ENCODE data around the gene NAA10. TPM values are rescaled to one million over a fixed set of nuclear protein-coding genes. Genes with fewer than 3 reads are reported as not detected.

The NAA10 gene
- total RNA-seq, 1 donor from 2014 or later, result 80.6 TPM

DNA sequence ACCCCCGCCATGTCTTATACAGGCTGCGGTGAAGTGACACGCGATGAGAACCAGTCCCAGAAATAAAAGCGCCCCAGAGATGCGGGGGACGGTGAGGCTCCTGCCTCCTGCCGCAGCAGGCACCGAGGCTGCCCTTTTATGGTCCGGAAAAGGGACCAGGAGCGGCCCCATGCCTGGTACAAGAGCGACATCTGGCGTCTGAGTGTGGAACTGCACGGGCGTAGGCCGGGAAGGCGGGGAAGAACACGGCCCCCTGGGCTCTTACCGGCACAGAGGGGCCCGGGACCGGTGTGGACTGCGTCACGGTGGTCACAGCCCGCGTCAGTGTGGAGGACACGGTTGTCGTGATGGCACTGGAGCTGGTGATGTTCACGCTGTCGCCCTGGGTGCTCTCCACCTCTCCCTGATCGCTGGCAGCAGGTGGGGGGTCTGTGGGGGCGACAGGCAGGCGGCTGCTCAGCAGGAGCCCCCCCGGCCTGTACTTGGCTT lies 18.5 kb upstream of the NAA10 start:
- ATAC-seq (peak; percentile 69), DNase-seq (ENCODE audit: missing footprints) (peak; percentile 82)
- intact Hi-C loops (cut with DNase I), result loop anchor here (1.0 kb wide), 1 partner anchor 189 kb away; the partner anchor contains the start of gene PLXNB3

DNA sequence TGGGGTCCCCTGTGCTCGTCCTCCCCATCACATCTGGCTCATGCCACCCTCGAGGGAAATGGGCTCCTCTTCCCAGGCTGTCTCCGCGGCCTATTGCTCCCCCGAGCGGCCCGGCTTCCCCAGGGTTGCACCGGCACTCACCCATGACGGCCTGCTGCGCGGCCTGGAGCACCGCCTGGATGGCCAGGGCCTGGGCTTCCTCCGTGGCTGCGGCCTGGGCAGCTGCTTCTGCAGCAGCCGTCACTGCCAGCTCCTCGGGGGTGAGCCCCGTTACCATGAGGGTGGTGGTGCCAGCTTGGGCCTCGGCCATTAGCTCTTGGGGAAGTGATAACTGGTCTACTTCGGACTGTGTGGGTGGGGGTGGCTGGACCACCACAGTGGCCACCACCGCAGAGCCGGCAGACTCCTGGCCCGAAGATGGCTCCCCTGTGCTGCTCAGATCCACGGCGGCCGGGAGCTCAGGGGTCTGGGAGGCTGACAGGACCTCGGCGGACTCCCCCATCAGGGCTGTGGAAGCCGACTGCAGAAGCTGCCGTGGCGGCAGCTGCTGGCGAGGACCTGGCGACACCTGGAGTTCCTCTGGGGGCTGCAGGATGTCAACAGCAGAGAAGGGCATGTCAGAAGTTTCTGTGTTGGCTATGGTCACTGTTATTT lies 17.7 kb upstream of the NAA10 start:
- ATAC-seq (no peak), DNase-seq (ENCODE audit: missing footprints) (no peak)
- intact Hi-C loops (cut with DNase I), result loop anchor here (1.0 kb wide), 1 partner anchor 188 kb away; the partner anchor contains the start of gene PLXNB3

DNA sequence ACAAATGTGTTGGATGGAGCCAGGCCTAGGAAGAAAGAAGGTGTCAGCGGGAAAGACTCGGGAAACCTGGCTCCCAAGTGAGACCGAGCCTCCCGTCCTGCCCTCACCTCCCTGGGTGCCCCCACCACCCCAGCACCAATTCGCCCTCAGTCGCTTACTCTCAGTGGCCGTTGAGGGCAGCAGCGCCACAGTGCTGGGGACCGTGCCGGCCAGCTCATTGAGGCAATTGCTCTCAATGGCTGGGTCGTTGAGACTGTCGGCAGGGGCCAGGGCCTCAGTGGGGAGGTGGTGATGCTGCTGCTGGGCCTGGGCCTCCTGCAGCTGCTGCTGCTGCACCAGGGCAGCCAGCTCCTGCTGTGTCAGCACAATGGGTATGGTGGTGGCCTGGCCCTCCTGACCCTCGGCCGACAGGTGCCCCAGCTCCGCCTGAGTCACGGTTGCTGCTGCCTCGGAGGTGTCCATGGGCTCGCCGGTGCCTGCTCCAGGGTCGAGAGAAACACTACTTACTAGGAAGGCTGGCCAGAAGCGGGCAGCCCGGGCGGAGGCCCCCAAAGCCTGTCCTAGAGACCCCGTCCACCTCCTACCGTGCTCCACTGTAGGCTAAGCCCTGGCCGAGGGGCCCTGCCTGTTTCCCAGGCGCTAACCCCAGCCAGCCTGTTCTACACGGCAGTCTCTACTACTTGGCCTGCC lies 17.0 kb upstream of the NAA10 start:
- DNase-seq (ENCODE audit: missing footprints), result no peak
- intact Hi-C loops (cut with DNase I), result no loop called here
- ATAC-seq, result no peak

DNA sequence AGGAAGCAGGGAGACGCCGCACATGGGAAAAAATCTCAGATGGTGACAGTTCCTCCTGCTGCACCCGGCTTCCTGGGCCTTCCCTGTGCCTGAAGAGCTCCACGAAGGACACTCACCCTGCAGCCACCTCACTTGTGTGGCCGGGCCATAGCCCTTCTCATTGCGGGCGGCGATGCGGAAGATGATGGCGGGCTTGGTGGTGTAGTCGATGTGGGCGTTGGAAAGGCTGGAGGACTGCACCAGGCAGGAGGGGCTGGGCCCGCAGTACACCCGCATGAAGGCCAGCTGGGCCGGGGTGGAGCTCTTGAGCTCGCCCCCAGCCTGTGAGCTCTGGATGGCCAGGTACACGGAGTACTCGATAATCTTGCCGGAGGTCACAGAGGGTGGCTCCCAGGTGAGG lies 15.3 kb upstream of the NAA10 start:
- ATAC-seq (no peak), DNase-seq (ENCODE audit: missing footprints) (peak; percentile 9)
- intact Hi-C loops (cut with DNase I), result no loop called here

DNA sequence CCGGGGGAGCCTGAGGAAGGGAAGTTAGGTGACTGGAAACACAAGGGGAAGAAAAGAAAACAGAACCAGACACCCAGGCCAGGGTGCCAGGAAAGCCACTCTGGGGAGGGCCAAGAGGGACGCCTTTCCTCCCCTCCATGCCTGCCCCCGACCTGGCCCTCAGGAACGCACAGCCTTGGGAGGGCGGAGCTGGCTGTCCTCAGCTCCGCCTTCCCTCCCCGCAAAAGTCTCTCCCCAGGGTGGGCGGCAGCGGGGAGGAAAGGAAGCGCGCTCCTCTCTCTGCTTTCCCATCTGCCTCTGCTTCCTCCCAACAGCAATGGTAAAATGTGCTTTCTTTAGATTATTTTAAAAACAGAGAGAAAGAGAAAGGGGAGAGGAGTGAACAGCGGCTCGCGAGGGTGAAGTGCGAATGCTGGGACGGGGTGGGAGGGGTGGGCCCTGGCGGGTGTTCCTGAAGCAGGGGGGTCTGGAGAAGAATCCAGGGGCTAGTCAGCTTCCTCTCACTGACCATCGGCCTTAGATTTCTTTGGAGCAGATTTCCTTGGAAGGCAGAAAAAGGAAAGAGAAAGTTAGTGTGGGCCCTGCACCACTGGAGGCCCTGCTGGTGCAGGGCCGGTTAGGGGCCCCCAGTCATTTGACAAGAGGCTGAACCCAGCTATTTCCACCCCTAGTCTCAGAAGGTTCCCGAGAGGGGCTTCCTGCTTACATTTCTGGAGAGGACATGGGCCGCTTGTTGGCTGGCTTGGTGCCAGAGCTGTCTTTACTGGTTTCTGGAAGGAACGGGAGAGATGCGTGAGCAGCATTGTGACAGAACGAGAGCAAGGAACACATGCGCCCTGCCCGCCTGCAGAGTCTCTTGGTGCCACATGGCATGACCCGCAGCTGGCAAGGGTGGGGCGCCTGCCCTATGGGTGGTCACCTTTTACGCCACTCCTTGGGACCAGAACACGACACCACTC lies 14.3 kb upstream of the NAA10 start:
- no peak for DNase-seq (ENCODE audit: missing footprints)
- ATAC-seq, result no peak
- intact Hi-C loops (cut with DNase I), result no loop called here

DNA sequence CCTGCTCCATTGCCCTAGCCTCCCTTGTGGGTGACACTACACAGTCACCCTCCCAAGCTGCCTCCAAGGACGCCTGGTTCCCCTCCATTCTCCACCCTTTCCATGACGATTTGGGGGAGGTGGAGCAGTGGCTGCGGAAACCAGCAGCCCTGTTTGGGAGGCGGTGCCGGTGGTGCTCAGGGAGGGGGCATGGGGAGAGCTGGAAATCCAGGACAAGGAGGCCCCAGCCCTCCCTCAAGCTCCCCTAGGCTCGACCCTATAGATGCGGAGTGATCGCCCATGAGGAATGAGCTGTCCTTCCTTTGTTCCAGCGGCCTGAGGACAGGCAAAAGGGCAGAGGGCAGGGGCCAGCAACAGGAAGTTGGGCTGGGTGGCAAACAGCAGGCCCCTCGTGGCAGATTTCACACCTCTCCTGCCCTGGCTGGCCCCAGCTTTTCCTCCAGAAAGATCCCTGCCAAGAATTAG lies 13.2 kb upstream of the NAA10 start:
- intact Hi-C loops (cut with DNase I), result no loop called here
- DNase-seq (ENCODE audit: missing footprints) (no peak), ATAC-seq (no peak)

DNA sequence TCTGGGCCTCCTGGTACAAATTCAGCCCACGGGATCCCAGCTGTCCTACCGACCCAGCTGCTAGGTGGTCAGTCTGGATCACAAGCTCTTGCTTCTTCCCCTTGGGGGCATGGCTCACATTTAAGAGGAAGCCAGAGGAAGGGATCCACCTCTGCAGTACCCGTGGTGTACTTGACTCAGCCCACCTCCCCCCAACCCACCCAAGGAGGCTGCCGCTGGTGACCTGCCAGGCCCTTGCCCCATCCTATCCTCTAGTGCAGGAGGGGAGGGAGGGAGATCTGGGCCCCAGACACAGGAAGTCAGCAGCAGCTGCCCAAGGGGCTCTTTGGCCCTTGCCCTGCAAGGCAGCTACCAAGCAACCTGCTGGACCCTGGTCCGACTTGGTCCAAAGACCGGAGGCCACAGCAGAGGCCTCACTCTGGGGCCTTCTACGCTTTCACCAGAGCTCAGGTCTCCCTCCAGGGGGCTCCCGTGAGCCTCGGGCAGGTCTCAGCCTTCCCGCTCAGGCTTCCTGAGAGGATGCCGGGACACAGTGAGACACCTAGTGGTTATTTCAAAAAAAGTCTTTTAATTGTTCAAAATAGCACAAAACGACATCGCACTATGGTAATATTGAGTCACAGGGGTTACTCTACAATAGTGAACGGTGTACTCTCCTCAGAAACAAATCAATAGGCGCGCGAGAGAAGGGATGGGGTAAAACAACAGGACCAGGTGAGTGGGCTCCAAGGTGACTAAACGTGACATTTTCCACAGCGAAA lies 12.4 kb upstream of the NAA10 start:
- peak; percentile 84 for DNase-seq (ENCODE audit: missing footprints)
- peak; percentile 77 for ATAC-seq
- intact Hi-C loops (cut with DNase I), result no loop called here

DNA sequence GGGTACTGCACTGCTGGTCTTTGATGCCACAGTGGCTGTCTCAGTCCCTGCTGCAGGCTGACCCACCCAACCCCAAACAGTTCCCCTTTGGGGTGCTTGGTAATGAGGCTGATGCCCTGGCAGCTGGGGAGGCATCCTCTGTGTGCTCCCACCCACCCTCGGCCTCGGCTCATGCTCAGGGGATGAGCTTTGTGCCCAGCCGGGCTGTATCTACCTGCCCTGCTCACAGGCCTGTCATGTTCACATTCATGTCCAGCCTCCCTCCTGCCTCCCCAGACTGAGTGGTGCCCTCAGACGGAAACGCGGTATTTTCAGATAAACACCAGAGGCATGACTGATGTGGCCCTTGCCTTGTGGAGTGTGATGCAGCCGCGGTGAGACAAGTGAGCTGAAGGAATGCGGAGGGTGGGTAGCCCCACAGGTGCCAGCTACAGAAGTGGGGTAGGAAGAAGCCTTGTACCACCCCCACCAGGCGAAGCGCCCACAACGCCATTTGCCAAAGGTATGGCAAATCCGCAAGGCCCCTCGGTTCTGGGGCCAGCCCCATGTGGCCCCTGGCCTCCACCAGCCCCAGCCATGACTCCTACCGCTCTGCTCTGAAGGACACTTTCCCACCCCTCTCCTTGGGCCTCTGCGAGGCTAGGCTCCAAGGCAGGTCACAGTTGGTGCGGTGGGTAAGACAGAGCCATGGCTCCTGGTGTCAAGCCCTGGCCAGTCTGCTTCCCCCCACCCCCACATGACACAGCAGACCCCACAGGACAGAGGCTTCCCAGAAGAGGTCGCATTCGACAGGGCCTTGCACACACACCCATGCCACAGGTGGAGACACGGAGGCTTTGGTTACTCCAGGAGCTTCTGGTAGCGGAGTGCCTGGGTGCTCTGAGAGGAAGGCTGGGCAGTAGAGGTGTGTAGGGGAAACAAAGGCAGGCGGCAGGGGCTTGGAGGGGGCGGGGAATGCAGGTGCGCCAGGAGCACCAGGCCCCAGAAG lies 11.4 kb upstream of the NAA10 start:
- intact Hi-C loops (cut with DNase I), result no loop called here
- ATAC-seq (no peak), DNase-seq (ENCODE audit: missing footprints) (peak; percentile 45)

- peak; percentile 15 for ATAC-seq
- intact Hi-C loops (cut with DNase I), result no loop called here
- no peak for DNase-seq (ENCODE audit: missing footprints)
Observed at GRCh38 chrX:153944800-153945150, 9.9 kb upstream of the NAA10 start.

- peak; percentile 64 for ATAC-seq
- intact Hi-C loops (cut with DNase I), result no loop called here
- DNase-seq (ENCODE audit: missing footprints), result peak; percentile 84
Observed at GRCh38 chrX:153944140-153944799, 9.4 kb upstream of the NAA10 start, which contains the start of gene RENBP. RENBP (minus strand) TSS chrX:153944643; CDS start chrX:153944610, 33 bp downstream.

DNA sequence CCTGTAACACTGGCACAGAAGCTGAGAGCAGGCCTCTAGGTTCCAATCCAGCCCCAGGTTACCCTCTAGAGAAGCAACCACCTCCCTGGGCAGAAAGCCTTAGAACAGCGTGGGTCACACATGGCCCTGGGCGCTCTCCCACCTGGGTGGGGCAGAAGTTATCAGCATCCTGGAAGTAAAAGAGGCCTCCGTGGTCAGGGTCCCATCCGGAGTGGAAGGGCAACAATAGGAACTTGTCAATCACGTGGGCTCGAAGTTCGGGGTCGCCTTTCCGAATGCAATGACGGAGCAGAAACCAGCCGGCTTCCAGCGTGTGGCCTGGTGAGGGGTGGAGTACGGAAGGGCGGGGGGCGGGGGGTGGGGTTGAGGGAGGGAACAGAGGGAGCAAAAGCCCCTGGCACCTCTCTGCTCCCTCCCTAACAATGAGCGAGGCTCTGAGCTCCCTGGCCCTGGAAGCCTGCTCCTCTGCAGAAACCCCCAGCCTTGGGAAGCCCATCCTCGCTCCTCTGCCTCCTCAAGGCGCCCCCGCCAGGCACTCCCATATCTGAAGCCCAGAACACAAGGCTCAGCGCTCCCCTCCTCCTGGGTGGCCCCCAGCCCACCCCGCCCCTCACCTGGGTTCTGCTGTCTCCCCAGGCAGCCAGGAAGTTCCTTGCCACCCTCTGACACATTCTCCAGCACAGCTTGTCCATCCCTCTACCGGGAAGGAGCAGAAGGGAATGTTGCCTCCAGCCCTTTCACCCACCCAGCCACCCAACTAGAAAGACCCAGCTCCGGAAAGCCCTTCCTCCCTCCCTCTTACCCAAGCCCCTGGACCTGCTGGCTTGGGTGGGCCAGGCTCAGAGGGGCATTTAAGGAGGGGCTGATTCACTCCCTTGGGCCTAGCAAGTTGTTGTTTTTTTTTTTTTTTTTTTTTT lies 6.8 kb upstream of the NAA10 start:
- no peak for ATAC-seq
- intact Hi-C loops (cut with DNase I), result no loop called here
- DNase-seq (ENCODE audit: missing footprints), result no peak

DNA sequence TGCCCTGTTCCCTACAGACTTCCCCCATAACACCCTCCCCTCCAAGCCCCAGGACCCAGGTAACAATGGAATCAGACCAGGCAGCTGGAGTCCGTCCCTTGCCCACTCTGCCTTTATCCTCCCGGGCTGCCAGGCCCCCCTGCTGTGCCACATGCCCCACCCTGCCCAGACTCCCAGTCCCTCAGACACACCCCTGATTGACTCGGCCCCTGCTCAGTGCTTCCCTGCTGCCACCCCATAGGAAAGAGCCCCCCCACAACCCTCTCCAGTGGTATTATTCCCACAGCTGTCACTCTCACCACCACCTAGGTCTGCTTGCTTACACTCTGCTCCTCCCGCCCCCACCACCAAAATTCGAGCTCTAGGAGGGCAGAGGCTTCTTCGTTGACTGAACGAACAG lies 4.7 kb upstream of the NAA10 start:
- intact Hi-C loops (cut with DNase I), result no loop called here
- DNase-seq (ENCODE audit: missing footprints) (no peak), ATAC-seq (no peak)

GRCh38 chrX:153938226-153938786 lies 3.5 kb upstream of the NAA10 start:
- no peak for DNase-seq (ENCODE audit: missing footprints)
- no peak for ATAC-seq
- intact Hi-C loops (cut with DNase I), result no loop called here

DNA sequence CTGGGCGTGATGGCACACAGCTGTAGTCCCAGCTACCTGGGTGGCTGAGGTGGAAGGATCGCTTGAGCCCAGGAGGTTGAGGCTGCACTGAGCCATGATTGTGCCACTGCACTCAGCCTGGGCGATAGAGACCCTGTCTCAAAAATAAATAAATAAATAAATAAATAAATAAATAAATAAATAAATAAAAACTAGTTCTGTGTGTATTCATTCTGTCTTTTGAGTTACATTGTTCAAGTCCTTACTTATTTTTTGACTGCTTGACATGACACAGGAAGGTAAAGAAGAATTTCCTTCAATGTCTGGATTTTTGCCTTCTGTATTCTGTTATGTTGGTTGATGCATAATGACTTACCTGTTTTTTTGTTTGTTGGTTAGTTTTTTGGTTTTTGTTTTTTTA lies 2.2 kb upstream of the NAA10 start:
- no peak for ATAC-seq
- intact Hi-C loops (cut with DNase I), result no loop called here
- DNase-seq (ENCODE audit: missing footprints), result no peak

- intact Hi-C loops (cut with DNase I), result no loop called here
- ATAC-seq (no peak), DNase-seq (ENCODE audit: missing footprints) (no peak)
Observed at GRCh38 chrX:153935326-153935851, 552 bp upstream of the NAA10 start.
